Body of pancreas (tissue), 4 donors: ENCODE measurements around the gene ERLIN1.

Experiments
- POLR2A ChIP-seq, 3 donors: fragments of 450-650 bp; IDR thresholded peaks; one replicate each; pipeline ENCODE4 v1.6.1; 2016; ENCODE audit warnings: antibody characterized with exemption in 3 of 3, mild to moderate bottlenecking in 2 of 3
- TF ChIP-seq, protein P1 (sequence below), 7 experiments: fragments of 450-650 bp in 4 of 7; fragments of 200-600 bp in 3 of 7; sonication (generic) in 3 of 7; IDR thresholded peaks; one replicate each; pipeline ENCODE4 v1.5.1; 2016 to 2019; ENCODE audit warnings: antibody characterized with exemption in 7 of 7

DNA sequence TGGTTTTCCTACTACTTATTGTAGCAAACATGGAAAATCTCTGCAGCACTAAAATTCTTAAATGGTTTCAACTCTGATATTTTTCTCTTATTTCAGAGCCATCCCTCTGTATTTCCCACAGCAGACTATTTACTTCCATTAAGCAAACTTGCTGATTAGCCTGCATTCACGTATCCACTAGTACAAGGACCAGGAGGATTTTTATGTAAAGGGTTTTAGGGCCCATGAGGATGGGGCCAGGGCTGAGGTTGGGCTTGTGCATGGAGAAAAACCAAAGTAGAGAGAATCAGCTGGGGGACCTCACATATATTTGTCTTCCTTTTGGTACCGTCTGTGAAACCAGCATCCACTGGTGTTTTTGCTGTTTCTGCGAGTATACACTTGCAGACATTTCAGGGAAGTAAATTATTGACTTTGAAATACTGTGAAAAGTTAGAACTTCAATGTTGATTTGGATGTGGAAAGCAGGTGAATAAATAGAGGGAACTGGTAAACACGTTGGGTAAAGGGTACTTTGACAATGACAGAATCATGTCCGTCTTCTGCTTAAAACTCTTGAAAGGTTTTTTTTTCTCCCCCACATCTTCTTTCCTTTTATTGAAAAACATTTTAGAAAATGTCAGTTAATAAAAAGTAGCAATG is 44.3 kb downstream of the ERLIN1 start:
- TF ChIP-seq, protein P1, sequence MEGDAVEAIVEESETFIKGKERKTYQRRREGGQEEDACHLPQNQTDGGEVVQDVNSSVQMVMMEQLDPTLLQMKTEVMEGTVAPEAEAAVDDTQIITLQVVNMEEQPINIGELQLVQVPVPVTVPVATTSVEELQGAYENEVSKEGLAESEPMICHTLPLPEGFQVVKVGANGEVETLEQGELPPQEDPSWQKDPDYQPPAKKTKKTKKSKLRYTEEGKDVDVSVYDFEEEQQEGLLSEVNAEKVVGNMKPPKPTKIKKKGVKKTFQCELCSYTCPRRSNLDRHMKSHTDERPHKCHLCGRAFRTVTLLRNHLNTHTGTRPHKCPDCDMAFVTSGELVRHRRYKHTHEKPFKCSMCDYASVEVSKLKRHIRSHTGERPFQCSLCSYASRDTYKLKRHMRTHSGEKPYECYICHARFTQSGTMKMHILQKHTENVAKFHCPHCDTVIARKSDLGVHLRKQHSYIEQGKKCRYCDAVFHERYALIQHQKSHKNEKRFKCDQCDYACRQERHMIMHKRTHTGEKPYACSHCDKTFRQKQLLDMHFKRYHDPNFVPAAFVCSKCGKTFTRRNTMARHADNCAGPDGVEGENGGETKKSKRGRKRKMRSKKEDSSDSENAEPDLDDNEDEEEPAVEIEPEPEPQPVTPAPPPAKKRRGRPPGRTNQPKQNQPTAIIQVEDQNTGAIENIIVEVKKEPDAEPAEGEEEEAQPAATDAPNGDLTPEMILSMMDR (IDR thresholded peaks at IDR 0.05), result no peak
- TF ChIP-seq POLR2A (IDR thresholded peaks at IDR 0.05), result no peak
